ENCODE measurements around the gene IL20. TPM values are rescaled to one million over a fixed set of nuclear protein-coding genes. Genes with fewer than 3 reads are reported as not detected.
"Not testable (repeated sequence)": the region's sequence is repeated elsewhere in the genome, so short reads cannot be mapped to it uniquely, and the experiment has no call there.

IL20 gene
- total RNA-seq, 2 donors from 2014 or later = not detected

DNA sequence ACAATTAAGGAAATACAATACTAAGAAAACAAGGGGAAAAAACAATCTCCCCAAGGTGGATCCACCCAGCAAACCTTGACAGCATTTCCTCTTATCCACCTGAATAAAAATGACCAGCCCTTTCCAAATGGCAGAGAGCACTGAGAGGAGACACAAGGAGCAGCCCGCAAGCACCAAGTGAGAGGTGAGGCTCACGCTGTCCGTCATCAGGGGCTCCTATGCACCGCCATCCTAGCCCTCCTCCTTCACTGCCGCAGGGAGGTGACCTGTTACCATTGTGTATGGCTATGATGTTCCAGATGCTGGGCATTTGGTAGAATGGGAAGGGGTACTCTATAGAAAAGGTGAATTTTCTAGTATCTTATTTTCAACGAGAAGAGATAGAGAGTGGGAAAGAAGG lies 31.2 kb upstream of the IL20 start:
- Mint-ChIP-seq H3K36me3 (ENCODE audit: low read depth) (no peaks in the 10 kb centered on the region), H3K27me3 (peaks cover 9% of the 10 kb centered on the region), H3K4me3 (no peak overlapping the region), H3K27ac (no peak overlapping the region), H3K4me1 (peaks cover 4% of the 10 kb centered on the region), H3K9me3 (no peaks in the 10 kb centered on the region)
- ATAC-seq (replicated peaks) = no peak

DNA sequence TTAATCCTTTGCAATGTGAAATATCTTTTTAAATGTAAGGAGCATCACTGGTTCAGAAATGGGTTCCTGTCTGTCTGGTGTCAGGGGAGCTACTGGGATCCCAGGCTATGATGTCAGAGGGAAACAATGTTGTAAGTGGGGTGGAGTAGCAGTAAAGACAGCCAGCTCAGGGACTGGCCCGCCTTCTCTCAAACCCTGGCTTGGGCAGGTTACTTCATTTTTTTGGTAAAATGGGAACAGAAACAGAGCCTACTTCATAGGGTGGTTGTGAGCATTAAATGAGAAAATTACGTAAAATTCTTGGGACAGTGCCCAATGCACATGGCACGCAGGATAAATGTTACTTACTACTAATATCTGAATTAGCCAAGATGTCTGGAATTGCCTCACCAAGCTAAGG lies 30.7 kb upstream of the IL20 start:
- no peak for ATAC-seq (replicated peaks)
- no peaks in the 10 kb centered on the region for H3K36me3 Mint-ChIP-seq (ENCODE audit: low read depth)
- no peaks in the 10 kb centered on the region for H3K9me3 Mint-ChIP-seq
- H3K27me3 Mint-ChIP-seq = peaks cover 9% of the 10 kb centered on the region
- no peak overlapping the region for H3K27ac Mint-ChIP-seq
- no peaks in the 10 kb centered on the region for H3K4me1 Mint-ChIP-seq
- no peak overlapping the region for H3K4me3 Mint-ChIP-seq

DNA sequence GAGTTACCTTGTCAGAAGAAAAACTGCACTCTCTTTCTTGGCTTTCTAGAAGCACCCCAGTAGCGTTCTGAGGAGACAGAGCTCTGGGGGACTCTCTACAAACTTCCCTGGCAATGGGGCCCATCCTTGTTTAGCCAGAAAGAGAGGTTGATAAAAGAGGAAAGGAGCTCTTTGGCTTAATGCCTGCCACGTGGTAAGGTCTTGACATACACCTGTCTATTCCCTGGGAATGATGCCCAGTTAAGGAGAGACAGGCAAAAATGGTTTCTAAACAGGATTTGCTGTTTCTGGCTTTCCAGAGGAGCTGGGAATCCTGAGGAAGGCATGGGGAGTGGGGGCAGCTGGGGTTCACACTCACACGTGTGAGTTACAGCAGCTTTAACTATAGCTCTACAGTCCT lies 30.2 kb upstream of the IL20 start:
- peaks cover 9% of the 10 kb centered on the region for H3K27me3 Mint-ChIP-seq
- H3K4me3 Mint-ChIP-seq = no peak overlapping the region
- no peaks in the 10 kb centered on the region for H3K4me1 Mint-ChIP-seq
- no peak overlapping the region for H3K27ac Mint-ChIP-seq
- H3K36me3 Mint-ChIP-seq (ENCODE audit: low read depth) = no peaks in the 10 kb centered on the region
- H3K9me3 Mint-ChIP-seq = no peaks in the 10 kb centered on the region
- ATAC-seq (replicated peaks) = no peak

DNA sequence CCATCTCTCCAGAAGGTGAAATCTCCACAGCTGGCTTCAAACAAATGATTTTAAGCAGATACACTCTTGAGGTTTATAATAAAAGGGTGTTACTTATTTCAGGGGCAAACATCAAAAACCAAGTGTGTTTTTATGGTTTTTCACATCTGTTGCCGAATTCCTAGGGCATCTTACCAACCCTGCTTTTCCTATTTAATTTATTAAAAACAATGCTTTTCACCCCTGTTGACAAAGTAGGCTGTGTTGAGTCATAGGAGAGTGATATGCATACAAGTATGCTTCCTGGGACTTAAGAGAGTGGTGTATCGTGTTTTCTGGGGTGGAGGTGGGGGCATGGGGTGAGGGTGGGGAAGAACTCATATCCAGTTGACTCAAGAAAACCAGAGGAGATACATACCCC lies 29.3 kb upstream of the IL20 start:
- no peak overlapping the region for H3K27ac Mint-ChIP-seq
- no peak overlapping the region for H3K4me3 Mint-ChIP-seq
- no peaks in the 10 kb centered on the region for H3K4me1 Mint-ChIP-seq
- peaks cover 9% of the 10 kb centered on the region for H3K27me3 Mint-ChIP-seq
- ATAC-seq (replicated peaks) = no peak
- no peaks in the 10 kb centered on the region for H3K9me3 Mint-ChIP-seq
- no peaks in the 10 kb centered on the region for H3K36me3 Mint-ChIP-seq (ENCODE audit: low read depth)

DNA sequence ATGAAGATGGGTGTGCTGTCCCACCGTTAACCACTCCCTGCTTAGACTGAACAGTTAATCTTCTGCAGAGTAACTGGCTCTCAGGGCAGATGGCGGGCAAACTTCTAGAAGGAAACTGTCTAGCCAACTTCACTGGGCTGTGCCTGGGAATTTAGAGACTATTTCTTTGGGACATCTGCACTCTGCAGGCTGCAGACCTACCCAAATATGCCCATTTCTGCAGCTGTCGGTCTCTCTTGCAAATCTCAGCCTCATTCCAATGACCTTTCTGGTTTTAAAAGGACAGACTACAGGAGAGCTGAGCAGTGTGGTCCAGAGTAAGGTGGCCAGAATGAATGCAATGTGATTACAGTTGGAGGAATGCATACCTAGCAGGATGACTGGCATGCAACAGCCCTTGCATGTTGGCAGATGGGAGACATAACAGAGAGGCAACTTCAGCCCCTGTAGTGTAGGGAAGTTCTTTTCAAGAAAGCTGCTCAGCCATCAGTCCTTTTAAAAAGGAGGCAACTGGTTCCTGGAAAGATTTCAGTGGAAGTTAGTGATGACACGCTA lies 26.3 kb upstream of the IL20 start:
- Mint-ChIP-seq H3K36me3 (ENCODE audit: low read depth) (no peaks in the 10 kb centered on the region), H3K27me3 (peaks cover 9% of the 10 kb centered on the region), H3K27ac (no peak overlapping the region), H3K4me1 (no peaks in the 10 kb centered on the region), H3K9me3 (no peaks in the 10 kb centered on the region), H3K4me3 (no peak overlapping the region)
- no peak for ATAC-seq (replicated peaks)

DNA sequence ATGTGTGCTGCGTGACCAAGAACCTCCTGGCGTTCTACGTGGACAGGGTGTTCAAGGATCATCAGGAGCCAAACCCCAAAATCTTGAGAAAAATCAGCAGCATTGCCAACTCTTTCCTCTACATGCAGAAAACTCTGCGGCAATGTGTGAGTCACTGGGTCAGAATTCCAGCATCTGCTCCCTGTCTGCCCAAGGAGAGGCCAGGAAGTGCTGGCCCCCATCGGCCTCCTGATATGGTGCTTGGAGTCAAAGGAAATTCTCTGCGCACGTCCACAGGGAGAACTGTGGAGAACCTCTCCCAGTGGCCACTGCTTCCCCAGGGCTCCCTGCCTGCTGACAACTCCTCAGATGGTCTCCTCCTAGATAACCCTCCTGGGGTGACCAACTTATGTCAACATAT lies 25.6 kb upstream of the IL20 start:
- no peak for ATAC-seq (replicated peaks)
- no peaks in the 10 kb centered on the region for H3K4me1 Mint-ChIP-seq
- no peaks in the 10 kb centered on the region for H3K36me3 Mint-ChIP-seq (ENCODE audit: low read depth)
- H3K4me3 Mint-ChIP-seq = no peak overlapping the region
- H3K27ac Mint-ChIP-seq = no peak overlapping the region
- peaks cover 9% of the 10 kb centered on the region for H3K27me3 Mint-ChIP-seq
- H3K9me3 Mint-ChIP-seq = no peaks in the 10 kb centered on the region

DNA sequence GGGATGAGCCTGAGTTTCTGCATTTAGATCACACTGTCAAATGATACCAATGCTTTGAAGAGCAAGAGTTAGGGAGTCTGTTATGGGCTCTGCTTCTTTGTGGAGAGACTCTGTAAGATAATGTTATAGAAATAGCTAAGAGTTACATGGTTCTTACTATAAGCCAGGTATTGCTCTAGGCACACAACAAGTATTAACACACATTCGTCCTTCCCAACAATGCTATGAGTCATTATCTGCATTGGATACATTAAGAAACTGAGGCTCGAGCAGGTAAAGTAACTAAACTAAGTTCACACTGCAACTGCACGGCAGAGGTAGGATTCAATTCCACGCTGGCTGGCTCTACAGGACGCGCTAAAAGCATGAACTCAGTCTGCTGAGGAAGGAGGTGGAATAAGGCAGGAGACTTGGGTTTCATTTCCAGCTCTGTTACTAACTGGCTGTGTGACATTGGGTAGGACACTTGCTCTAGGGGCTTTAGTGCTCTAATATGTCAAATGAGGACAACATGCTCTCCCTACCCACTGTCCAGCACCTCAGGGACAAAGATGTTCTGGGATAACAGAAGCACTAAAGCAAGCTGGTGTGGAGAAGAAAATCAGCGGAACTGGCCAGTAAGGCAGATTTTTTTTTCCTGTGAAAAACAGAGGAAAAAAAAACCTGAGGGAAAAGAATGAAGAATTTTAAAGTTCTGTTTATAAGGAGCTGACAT lies 23.7 kb upstream of the IL20 start:
- Mint-ChIP-seq H3K9me3 (no peaks in the 10 kb centered on the region), H3K4me1 (no peaks in the 10 kb centered on the region), H3K4me3 (no peak overlapping the region), H3K27ac (no peak overlapping the region), H3K27me3 (peaks cover 6% of the 10 kb centered on the region), H3K36me3 (ENCODE audit: low read depth) (no peaks in the 10 kb centered on the region)
- ATAC-seq (replicated peaks) = no peak

DNA sequence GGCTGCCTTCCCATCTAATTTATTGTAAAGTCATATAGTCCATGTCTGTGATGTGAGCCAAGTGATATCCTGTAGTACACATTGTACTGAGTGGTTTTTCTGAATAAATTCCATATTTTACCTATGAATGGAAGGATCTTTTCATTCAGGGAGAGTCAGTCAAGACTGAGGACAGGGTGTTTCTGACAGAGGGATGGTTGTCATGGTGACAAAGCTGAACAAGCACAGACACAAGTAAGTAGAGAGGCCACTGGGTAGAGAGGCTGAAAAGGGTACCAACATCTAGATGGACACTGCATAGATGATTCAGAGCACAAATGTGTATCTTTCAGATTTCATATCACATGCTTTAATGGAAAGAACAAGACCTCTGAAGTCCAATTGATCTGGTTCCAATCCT lies 22.6 kb upstream of the IL20 start:
- Mint-ChIP-seq H3K4me1 (no peaks in the 10 kb centered on the region), H3K4me3 (no peak overlapping the region), H3K27me3 (peaks cover under 1% of the 10 kb centered on the region), H3K27ac (no peak overlapping the region), H3K9me3 (no peaks in the 10 kb centered on the region), H3K36me3 (ENCODE audit: low read depth) (no peaks in the 10 kb centered on the region)
- ATAC-seq (replicated peaks) = no peak

DNA sequence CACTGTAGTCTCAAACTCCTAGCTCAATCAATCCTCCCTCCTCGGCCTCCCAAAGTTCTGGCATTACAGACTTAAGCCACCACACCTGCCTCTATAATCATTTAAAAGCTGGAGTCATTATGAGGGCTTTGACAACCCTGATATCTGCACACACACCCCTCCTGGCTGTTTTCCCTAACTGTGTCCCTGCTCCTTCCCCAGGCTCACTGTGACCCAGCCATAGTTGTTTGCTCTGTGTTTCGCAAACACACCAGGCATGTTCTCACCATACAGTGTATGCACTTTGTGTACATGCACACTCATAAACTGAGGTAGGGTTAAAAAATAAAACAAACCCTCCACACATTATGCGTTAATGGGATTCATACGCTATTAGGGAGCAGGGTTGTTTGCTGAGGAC lies 21.8 kb upstream of the IL20 start:
- Mint-ChIP-seq H3K27me3 (peaks cover 4% of the 10 kb centered on the region), H3K27ac (no peak overlapping the region), H3K36me3 (ENCODE audit: low read depth) (no peaks in the 10 kb centered on the region), H3K9me3 (no peaks in the 10 kb centered on the region), H3K4me1 (no peaks in the 10 kb centered on the region), H3K4me3 (no peak overlapping the region)
- no peak for ATAC-seq (replicated peaks)

DNA sequence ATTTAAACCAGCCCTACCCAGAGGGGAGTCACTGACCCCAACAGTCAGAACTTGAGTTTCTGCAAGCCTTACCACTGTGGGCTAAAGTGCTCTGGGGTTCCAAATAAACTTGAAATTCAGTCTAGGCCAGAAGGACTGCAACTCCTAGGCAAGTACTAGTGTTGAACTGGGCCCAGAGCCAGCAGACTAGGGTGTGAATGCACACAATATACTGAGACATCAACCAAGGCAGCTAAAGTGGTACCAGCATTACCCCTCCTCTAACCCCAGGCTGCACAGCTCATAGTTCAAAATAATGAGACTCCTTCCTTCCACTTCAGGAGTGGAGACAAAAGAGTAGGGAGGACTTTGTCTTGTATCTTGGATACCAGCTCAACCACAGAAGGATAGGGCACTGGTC lies 18.9 kb upstream of the IL20 start:
- Mint-ChIP-seq H3K4me3 (no peak overlapping the region), H3K27ac (no peak overlapping the region), H3K27me3 (peaks cover 8% of the 10 kb centered on the region), H3K9me3 (no peaks in the 10 kb centered on the region), H3K36me3 (ENCODE audit: low read depth) (no peaks in the 10 kb centered on the region), H3K4me1 (no peaks in the 10 kb centered on the region)
- ATAC-seq (replicated peaks) = no peak

DNA sequence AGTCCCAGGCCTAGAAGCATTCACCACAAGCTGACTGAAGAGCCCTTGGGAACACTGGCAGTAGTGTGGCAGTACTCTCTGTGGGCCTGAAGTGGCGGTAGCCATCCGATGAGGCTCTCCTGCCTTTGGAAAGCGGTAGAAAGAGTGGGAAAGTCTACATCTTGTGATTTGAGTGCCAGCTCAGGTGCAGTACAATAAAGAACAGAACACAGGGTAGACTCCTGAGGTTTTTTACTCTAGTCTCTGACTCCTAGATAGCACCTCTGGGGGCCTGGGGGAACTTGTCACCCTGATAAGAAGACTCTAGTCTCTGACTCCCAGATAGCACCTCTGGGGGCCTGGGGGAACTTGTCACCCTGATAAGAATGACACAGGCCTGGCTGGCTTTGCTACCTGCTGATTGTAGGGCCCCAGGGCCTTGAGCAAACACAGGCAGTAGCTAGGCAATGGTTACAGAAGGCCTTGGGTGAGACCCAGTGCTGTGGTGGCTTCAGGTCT lies 18.0 kb upstream of the IL20 start:
- ATAC-seq (replicated peaks) = no peak
- peaks cover 8% of the 10 kb centered on the region for H3K27me3 Mint-ChIP-seq
- no peak overlapping the region for H3K4me3 Mint-ChIP-seq
- H3K4me1 Mint-ChIP-seq = no peaks in the 10 kb centered on the region
- H3K27ac Mint-ChIP-seq = no peak overlapping the region
- H3K9me3 Mint-ChIP-seq = no peaks in the 10 kb centered on the region
- no peaks in the 10 kb centered on the region for H3K36me3 Mint-ChIP-seq (ENCODE audit: low read depth)

DNA sequence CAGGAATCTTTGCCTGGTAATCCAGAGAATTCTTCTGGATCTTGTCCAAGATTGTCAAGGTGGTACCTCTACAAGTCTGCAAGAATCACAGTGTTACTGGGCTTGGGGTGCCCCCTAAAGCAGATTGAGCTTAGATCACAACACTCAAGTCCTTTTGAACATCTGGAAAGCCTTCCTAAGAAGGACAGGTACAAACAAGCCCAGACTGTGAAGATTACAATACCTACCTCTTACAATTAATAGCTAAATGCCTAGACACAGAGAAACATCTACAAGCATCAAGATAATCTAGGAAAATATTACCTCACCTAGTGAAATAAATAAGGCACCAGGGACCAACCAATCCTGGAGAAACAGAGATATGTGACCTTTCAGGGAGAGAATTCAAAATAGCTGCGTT lies 17.5 kb upstream of the IL20 start:
- no peak overlapping the region for H3K4me3 Mint-ChIP-seq
- no peaks in the 10 kb centered on the region for H3K9me3 Mint-ChIP-seq
- no peaks in the 10 kb centered on the region for H3K36me3 Mint-ChIP-seq (ENCODE audit: low read depth)
- H3K27me3 Mint-ChIP-seq = peaks cover 8% of the 10 kb centered on the region
- ATAC-seq (replicated peaks) = no peak
- no peak overlapping the region for H3K27ac Mint-ChIP-seq
- no peaks in the 10 kb centered on the region for H3K4me1 Mint-ChIP-seq

DNA sequence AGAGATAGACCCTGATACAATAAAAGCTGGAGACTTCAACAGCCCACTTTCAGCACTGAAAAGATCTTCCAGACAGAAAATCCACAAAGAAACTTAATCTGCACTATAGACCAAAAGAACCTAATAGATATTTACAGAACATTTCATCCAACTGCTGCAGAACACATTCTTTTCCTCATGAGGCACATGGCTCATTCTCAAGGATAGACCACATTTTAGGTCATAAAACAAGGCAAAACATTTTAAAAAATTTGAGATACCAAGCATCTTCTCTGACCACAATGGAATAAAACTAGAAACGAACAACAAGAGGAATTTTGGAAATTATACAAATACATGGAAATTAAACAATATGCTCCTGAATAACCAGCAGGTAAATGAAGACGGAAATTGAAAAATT lies 15.0 kb upstream of the IL20 start:
- Mint-ChIP-seq H3K27me3 (peaks cover 8% of the 10 kb centered on the region), H3K9me3 (peaks cover 4% of the 10 kb centered on the region), H3K4me1 (no peaks in the 10 kb centered on the region), H3K27ac (no peak overlapping the region), H3K4me3 (no peak overlapping the region), H3K36me3 (ENCODE audit: low read depth) (no peaks in the 10 kb centered on the region)
- no peak for ATAC-seq (replicated peaks)

DNA sequence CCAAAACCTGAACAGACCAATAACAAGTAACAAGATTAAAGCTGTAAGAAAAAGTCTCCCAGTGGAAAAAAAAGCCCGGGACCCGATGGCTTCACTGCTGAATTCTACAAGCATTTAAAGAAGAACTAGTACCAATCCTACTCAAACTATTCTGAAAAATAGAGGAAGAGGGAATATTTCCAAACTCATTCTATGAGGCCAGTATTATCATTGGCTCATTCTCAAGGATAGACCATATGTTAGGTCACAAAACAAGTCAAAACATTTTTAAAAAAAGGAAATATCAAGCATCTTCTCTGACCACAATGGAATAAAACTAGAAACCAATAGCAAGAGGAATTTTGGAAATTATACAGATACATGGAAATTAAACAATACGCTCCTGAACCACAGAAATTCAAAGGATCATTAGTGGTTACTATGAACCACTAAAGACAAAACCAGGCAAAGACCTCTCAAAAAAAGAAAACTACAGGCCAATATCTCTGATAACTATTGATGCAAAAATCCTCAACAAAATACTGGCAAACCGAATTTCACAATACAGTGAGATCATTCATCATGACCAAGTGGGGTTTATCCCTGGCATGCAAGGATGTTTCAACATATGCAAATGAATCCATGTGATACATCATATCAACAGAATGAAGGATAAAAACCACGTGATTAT lies 13.9 kb upstream of the IL20 start:
- no peak overlapping the region for H3K4me3 Mint-ChIP-seq
- H3K27me3 Mint-ChIP-seq = peaks cover 8% of the 10 kb centered on the region
- no peak overlapping the region for H3K27ac Mint-ChIP-seq
- ATAC-seq (replicated peaks) = no peak
- no peaks in the 10 kb centered on the region for H3K4me1 Mint-ChIP-seq
- peaks cover 4% of the 10 kb centered on the region for H3K9me3 Mint-ChIP-seq
- H3K36me3 Mint-ChIP-seq (ENCODE audit: low read depth) = no peaks in the 10 kb centered on the region

DNA sequence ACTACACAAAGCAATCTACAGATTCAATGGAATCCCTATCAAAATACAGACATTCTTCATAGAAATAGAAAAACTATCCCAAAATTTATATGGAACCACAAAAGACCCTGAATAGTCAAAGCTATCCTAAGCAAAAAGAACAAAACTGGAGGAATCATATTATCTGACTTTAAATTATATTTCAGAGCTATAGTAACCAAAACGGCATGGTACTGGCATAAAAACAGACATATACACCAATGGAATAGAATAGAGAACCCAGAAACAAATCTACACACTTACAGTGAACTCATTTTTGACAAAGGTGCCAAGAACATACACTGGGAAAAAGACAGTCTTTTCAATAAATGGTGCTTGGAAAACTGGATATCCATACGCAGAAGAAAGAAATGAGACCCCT lies 12.8 kb upstream of the IL20 start:
- not testable (repeated sequence) for H3K4me3 Mint-ChIP-seq; ATAC-seq (replicated peaks); H3K9me3 Mint-ChIP-seq; H3K36me3 Mint-ChIP-seq (ENCODE audit: low read depth); H3K4me1 Mint-ChIP-seq; H3K27me3 Mint-ChIP-seq; H3K27ac Mint-ChIP-seq

Data from activated T-helper 17 cell treated with anti-CD3 and anti-CD28 coated beads, Interleukin-2, amount 50 U/mL, for 72 hours (primary cell).